HG03469 (cell line): ENCODE results near the gene SNX13.
A peak's percentile ranks its signal among the peaks of the same experiment; 100 is the strongest.

Source experiments
- ATAC-seq: cut with Tn5 transposase; IDR thresholded peaks from one replicate; pipeline ENCODE4 v1.9.1; 2021; ENCODE audit warnings: mild to moderate bottlenecking, moderate library complexity, moderate number of reproducible peaks; ENCODE audit not compliant: unreplicated experiment

SNX13 gene

GRCh38 chr7:17940302-17940883 lies at the start of gene SNX13:
TSS of gene SNX13 (minus strand) at chr7:17940494. CDS start at chr7:17940295, 199 bp downstream.
- peak; percentile 92 for ATAC-seq

- no peak for ATAC-seq
Measured at GRCh38 chr7:17989546-17989945, 49.3 kb upstream of the SNX13 start.

GRCh38 chr7:17988858-17989257 lies 48.6 kb upstream of the SNX13 start:
- ATAC-seq, result no peak

- no peak for ATAC-seq
Measured at GRCh38 chr7:17988141-17988540, 47.8 kb upstream of the SNX13 start.

- ATAC-seq, result no peak
Measured at GRCh38 chr7:17986851-17987250, 46.6 kb upstream of the SNX13 start.

- ATAC-seq, result no peak
Measured at GRCh38 chr7:17985473-17986239, 45.4 kb upstream of the SNX13 start.

- no peak for ATAC-seq
Measured at GRCh38 chr7:17984288-17984687, 44.0 kb upstream of the SNX13 start.

GRCh38 chr7:17983221-17984062 lies 43.1 kb upstream of the SNX13 start:
- ATAC-seq, result no peak

GRCh38 chr7:17976952-17977351 lies 36.7 kb upstream of the SNX13 start:
- no peak for ATAC-seq

- no peak for ATAC-seq
Measured at GRCh38 chr7:17971411-17971810, 31.1 kb upstream of the SNX13 start.

GRCh38 chr7:17968791-17969715 lies 28.8 kb upstream of the SNX13 start:
- no peak for ATAC-seq

GRCh38 chr7:17966706-17967105 lies 26.4 kb upstream of the SNX13 start:
- no peak for ATAC-seq

GRCh38 chr7:17965603-17966002 lies 25.3 kb upstream of the SNX13 start:
- no peak for ATAC-seq

- no peak for ATAC-seq
Measured at GRCh38 chr7:17963281-17963680, 23.0 kb upstream of the SNX13 start.

- no peak for ATAC-seq
Measured at GRCh38 chr7:17962652-17963051, 22.4 kb upstream of the SNX13 start.

GRCh38 chr7:17957871-17958270 lies 17.6 kb upstream of the SNX13 start:
- no peak for ATAC-seq

GRCh38 chr7:17952387-17952786 lies 12.1 kb upstream of the SNX13 start:
- peak; percentile 100 for ATAC-seq

GRCh38 chr7:17951742-17952254 lies 11.5 kb upstream of the SNX13 start:
- ATAC-seq, result no peak

- no peak for ATAC-seq
Measured at GRCh38 chr7:17948526-17949238, 8.4 kb upstream of the SNX13 start.

GRCh38 chr7:17947620-17948019 lies 7.3 kb upstream of the SNX13 start:
- ATAC-seq, result no peak
